ENCODE data around the gene PHOX2B.
A peak's percentile ranks its signal among the peaks of the same experiment; 100 is the strongest.
"Not testable (repeated sequence)": the region's sequence is repeated elsewhere in the genome, so short reads cannot be mapped to it uniquely, and the experiment has no call there.

Gene PHOX2B

GRCh38 chr4:41750121-41750625 lies 1.6 kb upstream of the PHOX2B start:
- no peak for DNase-seq

DNA sequence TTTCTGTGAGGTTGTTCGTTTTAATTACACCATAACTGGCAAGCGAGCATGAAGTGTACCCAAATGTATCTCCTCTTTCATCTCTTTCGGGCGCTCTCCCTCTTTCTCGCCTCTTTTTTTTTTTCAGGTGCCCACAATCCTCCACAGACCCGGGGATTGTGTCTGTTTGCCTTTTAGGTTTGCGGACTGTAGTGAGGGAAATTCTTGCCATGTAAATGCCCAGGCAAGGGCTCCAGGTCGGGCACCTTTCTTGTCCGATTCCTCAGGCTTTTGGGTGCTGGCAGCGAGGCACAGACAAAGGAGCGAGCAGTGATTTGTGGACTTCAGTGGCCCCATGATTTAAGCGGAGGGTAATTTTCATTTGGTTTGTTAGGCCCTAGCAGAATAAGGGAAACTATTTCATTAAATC lies 1.1 kb upstream of the PHOX2B start:
- no peak for DNase-seq
- in situ Hi-C loops (cut with MboI; ENCODE audit: low pct_unique_long_range_greater_than_20kb, low sequenced_read_pairs), result no loop called here

More at GRCh38 chr4:41750121-41750625, 1.6 kb upstream of the PHOX2B start:
- in situ Hi-C loops (cut with MboI; ENCODE audit: low pct_unique_long_range_greater_than_20kb, low sequenced_read_pairs), result no loop called here

DNA sequence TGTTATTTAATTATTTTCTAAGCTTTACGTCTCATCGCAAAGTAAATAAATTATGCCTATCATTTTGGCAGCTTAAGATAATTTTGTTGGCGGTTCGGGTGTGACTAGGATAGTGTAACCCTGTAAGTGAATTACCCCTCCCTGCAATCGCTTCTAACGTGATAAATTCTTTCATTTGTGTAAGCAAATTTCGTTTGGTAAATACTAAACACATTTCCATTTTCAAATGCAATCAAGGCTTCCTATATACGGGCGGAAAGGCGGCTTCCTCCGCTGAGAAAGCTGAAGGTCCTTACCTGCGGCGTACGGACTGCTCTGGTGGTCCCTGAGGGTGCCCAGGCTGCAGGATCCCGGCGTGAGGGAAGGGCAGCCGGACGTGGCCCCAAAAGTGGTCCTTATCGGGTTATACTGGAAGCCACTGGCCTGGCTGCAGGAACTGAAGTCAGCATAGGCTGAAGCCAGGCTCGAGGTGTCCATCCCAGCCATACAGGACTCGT lies 403 bp downstream of the PHOX2B start:
- no peak for DNase-seq
- in situ Hi-C loops (cut with MboI; ENCODE audit: low pct_unique_long_range_greater_than_20kb, low sequenced_read_pairs), result no loop called here

DNA sequence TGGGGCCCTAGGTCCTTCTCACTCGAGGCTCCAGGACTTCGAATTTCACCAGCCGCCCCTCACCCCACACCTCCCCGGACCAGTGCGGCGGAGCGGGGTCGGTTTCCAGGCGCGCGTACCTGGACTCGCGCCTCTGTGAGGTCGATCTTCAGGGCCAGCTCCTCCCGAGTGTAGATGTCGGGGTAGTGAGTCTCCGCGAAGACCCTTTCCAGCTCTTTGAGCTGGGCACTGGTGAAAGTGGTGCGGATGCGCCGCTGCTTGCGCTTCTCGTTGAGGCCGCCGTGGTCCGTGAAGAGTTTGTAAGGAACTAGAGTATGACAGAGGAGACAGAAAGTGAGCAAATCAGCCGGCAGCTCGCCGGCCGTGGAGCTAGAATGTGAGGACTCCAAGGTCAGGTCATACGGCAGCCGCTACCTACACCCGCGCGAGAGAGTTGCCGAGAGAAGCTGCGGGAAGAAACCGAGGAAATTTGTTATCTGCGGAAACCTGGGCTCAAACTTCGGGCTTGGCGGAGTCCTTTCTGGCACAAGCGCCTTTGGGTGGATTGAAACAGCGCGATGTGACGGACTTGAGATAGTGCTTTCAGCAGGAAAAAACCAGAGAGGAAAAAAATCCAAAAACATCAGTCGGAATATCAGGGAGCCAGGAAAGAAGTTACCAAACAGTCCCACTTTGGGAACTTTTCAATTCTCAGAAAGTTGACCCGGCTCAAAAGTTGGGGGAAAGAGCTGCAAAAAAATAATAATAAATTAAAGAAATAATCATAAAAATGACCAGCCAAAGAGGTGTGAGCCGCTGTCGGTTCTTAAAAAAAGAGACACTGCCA lies 1.1 kb downstream of the PHOX2B start:
- no peak for DNase-seq
- in situ Hi-C loops (cut with MboI; ENCODE audit: low pct_unique_long_range_greater_than_20kb, low sequenced_read_pairs), result no loop called here

- in situ Hi-C loops (cut with MboI; ENCODE audit: low pct_unique_long_range_greater_than_20kb, low sequenced_read_pairs), result no loop called here
- DNase-seq, result no peak
These were observed 1.9 kb downstream of the PHOX2B start for GRCh38 chr4:41746440-41747229.

DNA sequence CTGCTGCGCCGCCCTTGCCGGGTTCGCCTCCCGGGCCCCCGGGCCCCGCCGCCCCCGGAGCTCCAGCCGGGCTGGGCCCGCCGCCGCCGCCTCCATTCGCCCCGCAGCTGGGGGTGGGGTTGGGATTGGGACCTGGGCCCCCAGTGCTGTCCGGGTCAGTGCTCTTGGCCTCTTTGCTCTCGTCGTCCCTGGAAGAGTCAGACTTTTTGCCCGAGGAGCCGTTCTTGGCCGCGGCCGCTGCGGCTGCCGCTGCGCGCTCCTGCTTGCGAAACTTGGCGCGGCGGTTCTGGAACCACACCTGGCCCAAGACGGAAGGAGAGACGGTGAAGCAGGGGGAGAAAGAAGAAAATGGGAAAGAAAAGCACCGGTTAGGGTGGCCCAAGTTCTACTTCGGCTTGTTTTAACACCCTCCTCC lies 2.5 kb downstream of the PHOX2B start:
- in situ Hi-C loops (cut with MboI; ENCODE audit: low pct_unique_long_range_greater_than_20kb, low sequenced_read_pairs), result no loop called here
- no peak for DNase-seq

- DNase-seq, result no peak
- in situ Hi-C loops (cut with MboI; ENCODE audit: low pct_unique_long_range_greater_than_20kb, low sequenced_read_pairs), result no loop called here
These were observed 3.1 kb downstream of the PHOX2B start for GRCh38 chr4:41745292-41746024.

GRCh38 chr4:41744572-41745291 lies 3.8 kb downstream of the PHOX2B start:
- in situ Hi-C loops (cut with MboI; ENCODE audit: low pct_unique_long_range_greater_than_20kb, low sequenced_read_pairs), result no loop called here
- DNase-seq, result no peak

- in situ Hi-C loops (cut with MboI; ENCODE audit: low pct_unique_long_range_greater_than_20kb, low sequenced_read_pairs), result no loop called here
- DNase-seq, result no peak
These were observed 7.2 kb downstream of the PHOX2B start for GRCh38 chr4:41741354-41741753.

DNA sequence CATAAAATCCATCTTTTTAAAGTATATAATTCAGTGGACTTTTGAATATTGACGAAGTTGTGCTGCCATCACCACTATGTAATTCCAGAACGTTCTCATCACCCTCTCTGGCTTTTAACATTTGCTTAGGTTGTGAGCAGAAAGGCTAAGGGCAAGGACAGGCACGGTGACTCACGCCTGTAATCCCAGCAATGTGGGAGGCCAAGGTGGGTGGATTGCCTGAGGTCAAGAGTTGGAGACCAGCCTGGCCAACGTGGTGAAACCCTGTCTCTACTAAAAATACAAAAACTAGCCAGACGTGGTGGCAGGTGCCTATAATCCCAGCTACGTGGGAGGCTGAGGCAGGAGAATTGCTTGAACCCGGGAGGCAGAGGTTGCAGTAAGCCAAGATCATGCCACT lies 11.0 kb downstream of the PHOX2B start:
- in situ Hi-C loops (cut with MboI; ENCODE audit: low pct_unique_long_range_greater_than_20kb, low sequenced_read_pairs), result not testable (repeated sequence)

GRCh38 chr4:41734371-41734770 lies 14.2 kb downstream of the PHOX2B start:
- DNase-seq, result no peak
- in situ Hi-C loops (cut with MboI; ENCODE audit: low pct_unique_long_range_greater_than_20kb, low sequenced_read_pairs), result no loop called here

More for the DNA sequence above, 11.0 kb downstream of the PHOX2B start:
- DNase-seq, result not testable (repeated sequence)

DNA sequence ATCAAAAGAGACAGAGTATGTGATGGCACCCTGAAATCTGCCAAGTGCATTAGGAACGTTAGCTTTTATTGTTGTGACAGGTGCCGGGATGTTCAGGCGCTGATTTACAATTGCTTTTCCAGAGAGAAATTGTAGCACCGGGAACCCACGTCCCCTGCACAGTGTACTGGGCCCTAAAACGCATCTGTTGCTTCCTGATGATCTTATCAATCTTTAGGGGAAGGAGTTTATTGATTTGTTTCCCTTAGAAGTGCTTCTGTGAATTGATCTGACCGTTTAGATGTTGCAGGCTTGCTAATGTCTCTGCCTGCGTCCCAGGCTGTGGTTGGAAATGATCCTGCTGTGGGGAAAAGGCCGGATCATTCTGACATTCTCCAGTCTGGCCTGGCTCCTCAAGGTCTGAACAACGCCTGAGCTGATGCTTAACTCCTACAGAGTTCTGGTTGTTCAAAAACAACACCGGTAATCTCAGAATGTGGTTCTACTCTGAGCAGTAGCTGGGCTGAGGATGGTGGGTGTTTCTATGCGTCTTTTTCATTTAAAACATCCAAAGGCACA lies 16.9 kb downstream of the PHOX2B start:
- no peak for DNase-seq
- in situ Hi-C loops (cut with MboI; ENCODE audit: low pct_unique_long_range_greater_than_20kb, low sequenced_read_pairs), result no loop called here

DNA sequence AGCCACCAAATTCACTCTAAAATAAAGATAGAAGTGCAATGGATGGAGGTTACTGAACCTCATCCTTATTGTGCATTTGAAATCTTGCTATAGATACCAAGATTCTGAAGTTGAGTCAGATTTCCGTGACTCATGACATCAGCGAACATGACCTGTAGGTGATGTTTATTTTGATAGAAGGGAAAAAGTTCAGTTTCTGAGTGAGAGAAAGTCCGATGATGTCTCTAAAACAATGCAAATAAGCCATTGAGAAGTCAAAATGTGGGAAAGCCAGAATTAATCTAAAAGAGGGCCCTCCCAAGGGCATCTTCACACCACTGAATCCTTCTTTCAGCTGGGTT lies 20.0 kb downstream of the PHOX2B start:
- DNase-seq, result no peak
- in situ Hi-C loops (cut with MboI; ENCODE audit: low pct_unique_long_range_greater_than_20kb, low sequenced_read_pairs), result no loop called here

DNA sequence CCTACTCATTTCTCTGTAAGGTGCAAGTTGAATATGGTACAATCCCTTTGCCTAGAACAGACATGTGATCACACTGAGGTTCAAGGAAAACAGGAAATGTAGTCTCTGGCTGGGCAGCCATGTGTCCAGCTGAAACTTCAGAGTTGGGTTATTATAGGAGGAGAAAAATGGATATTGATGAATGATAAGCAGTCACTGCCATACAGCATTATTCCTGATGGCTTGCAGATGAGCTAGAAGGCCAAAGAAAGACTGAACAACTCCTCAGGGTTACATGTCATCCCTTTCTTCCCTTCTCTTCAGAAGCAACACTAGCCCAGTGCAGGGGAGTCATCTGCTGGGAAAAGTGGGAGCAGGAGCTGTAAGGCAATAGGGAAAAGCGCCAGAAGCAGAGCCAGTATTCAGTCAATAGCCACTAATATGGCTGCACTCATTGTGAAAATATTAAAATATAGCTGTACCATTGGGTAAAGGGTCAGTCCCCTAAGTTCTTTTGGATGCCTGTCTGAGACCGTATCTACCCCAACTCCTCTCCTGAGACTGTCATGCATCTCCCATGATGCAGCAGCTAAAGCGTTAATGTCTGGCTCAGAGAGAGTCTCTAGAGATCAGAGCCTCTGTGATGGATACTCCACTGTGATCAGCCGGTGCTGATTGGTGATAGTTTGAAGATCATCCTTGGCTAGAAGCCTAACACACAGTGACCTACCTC lies 20.5 kb downstream of the PHOX2B start:
- no peak for DNase-seq
- in situ Hi-C loops (cut with MboI; ENCODE audit: low pct_unique_long_range_greater_than_20kb, low sequenced_read_pairs), result no loop called here

- in situ Hi-C loops (cut with MboI; ENCODE audit: low pct_unique_long_range_greater_than_20kb, low sequenced_read_pairs), result no loop called here
- peak; percentile 9 for DNase-seq
These were observed 23.3 kb downstream of the PHOX2B start for GRCh38 chr4:41725254-41725653.

- DNase-seq, result no peak
- in situ Hi-C loops (cut with MboI; ENCODE audit: low pct_unique_long_range_greater_than_20kb, low sequenced_read_pairs), result no loop called here
These were observed 25.2 kb downstream of the PHOX2B start for GRCh38 chr4:41723286-41723685.

GRCh38 chr4:41722181-41722580 lies 26.3 kb downstream of the PHOX2B start:
- in situ Hi-C loops (cut with MboI; ENCODE audit: low pct_unique_long_range_greater_than_20kb, low sequenced_read_pairs), result no loop called here

DNA sequence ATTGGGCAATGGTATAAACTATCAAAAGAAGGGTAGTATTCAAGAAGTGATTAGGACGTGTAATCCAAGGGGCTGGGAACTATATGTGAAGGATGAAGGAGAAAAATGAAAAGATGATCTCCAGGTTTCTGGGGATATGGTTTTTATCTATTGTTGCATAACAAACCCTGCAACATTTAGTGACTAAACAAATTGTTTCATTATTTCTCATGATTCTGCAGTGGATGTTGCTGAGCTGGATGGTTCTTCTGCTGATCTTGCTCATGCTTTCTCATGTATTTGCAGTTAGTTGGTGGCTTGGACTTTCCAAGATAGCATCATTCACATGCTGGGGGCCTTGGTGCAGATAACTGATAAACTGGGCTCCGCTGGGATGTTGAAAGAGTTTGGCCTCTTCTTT lies 29.1 kb downstream of the PHOX2B start:
- DNase-seq, result no peak
- in situ Hi-C loops (cut with MboI; ENCODE audit: low pct_unique_long_range_greater_than_20kb, low sequenced_read_pairs), result no loop called here

More at GRCh38 chr4:41722181-41722580, 26.3 kb downstream of the PHOX2B start:
- DNase-seq, result no peak
